WTC11 (cell line): ENCODE measurements around the gene TUBGCP6.

ENCODE experiments used
- CTCF ChIP-seq: fragments of 200-600 bp; IDR thresholded peaks from 2 replicates; pipeline ENCODE4 v1.8.0; 2022; ENCODE audit warnings: antibody characterized with exemption
- FOXJ3 ChIP-seq: sonication (generic); formaldehyde crosslinking; IDR thresholded peaks from 2 replicates; pipeline ENCODE4 v1.9.0; 2021; ENCODE audit warnings: missing genetic modification reagents, mild to moderate bottlenecking, borderline replicate concordance
- IRF2 ChIP-seq: sonication (generic); formaldehyde crosslinking; IDR thresholded peaks from 2 replicates; pipeline ENCODE4 v1.8.0; 2022; ENCODE audit warnings: low read depth, missing genetic modification reagents, borderline replicate concordance
- MAX ChIP-seq: sonication (generic); formaldehyde crosslinking; IDR thresholded peaks from 2 replicates; pipeline ENCODE4 v1.8.0; 2022; ENCODE audit warnings: mild to moderate bottlenecking, missing genetic modification reagents

- no peak for TF ChIP-seq IRF2
- TF ChIP-seq CTCF, result no peak
- TF ChIP-seq FOXJ3 (CRISPR knock-in tag), result no peak
- no peak for TF ChIP-seq MAX (CRISPR knock-in tag)
Measured at GRCh38 chr22:50224071-50224470, 20.8 kb downstream of the TUBGCP6 start.
